GM12865 (cell line): ENCODE results near the gene PKM.

ENCODE experiments used
- DNase-seq: peaks from one replicate; pipeline ENCODE4 v3.0.0; 2010; ENCODE audit warnings: low read depth
- H3K4me3 ChIP-seq: 2 replicates; pipeline ENCODE4 v1.5.1; 2011; ENCODE audit warnings: mild to moderate bottlenecking, low read depth, low read length, control low read depth
- TF ChIP-seq, protein P1 (sequence below): IDR thresholded peaks from 2 replicates; pipeline ENCODE4 v1.5.1; 2011; ENCODE audit warnings: low read length, control low read depth, low read depth, inconsistent platforms; ENCODE audit not compliant: insufficient read depth; ENCODE audit errors: missing control alignments

PKM gene

DNA sequence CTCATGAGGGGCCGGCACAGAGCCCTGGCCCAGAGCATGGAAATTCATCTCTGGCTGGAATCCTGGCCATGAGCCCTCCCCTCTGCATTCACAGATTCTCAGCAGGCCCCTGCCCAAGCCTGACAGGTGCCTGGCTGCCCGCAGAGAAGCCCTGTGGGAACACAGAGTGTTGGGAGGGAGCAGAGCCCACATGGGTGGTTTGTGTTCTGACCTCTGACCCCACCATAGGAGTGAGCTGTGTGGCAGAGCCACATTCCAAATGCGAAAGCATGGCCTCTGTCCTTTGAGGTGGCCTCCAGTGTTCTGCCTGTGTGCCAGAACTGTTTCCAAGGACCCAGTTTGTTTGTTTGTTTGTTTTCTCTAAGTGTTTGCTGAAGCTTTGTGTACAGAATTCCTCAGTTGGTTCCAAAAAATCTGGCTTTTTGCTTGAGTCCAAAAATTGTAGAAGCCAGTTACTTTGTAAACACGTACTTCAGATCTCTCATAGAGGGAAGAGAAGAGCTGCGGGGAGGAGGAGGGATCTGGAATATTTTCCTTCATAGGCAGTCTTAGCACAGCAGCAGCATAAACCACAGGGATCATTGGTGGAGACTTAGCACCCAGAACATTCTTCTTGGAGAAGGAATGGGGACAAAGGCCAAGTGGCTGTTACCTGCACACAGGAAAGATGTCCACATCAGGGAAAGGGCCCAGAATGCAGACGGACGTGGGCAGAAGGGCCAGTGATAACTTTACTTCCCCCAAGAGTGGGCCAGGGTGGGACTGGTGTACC is 69.4 kb downstream of the PKM start:
- TF ChIP-seq, protein P1, sequence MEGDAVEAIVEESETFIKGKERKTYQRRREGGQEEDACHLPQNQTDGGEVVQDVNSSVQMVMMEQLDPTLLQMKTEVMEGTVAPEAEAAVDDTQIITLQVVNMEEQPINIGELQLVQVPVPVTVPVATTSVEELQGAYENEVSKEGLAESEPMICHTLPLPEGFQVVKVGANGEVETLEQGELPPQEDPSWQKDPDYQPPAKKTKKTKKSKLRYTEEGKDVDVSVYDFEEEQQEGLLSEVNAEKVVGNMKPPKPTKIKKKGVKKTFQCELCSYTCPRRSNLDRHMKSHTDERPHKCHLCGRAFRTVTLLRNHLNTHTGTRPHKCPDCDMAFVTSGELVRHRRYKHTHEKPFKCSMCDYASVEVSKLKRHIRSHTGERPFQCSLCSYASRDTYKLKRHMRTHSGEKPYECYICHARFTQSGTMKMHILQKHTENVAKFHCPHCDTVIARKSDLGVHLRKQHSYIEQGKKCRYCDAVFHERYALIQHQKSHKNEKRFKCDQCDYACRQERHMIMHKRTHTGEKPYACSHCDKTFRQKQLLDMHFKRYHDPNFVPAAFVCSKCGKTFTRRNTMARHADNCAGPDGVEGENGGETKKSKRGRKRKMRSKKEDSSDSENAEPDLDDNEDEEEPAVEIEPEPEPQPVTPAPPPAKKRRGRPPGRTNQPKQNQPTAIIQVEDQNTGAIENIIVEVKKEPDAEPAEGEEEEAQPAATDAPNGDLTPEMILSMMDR, result no peak
- no peak for DNase-seq
- no peak overlapping the region for H3K4me3 ChIP-seq

DNA sequence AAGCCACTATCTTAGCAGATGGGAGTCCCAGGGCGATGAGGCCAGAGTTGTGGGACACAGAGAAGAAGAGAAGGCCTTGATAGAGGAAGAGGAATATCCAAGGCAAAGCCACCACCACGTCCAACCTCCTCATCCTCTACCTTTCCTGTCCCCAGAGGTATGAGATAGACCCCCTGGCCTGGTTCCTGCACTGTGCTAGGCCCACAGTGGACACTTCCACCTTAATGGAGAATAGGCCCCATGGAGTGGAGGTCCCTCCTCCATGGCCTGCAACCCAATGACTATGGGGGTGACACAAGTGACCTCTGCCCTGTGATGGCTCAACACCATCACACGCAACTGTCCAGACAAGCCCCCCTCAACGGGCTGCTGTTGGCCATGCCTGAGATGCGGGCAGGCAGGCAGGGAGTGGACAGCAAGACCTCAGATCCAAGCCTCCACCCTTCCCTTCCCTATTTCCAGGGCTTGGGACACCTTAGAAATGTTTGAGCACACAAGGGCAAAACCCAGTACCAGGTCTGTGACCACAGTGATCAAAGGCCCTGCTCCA is 70.2 kb downstream of the PKM start:
- H3K4me3 ChIP-seq, result no peak overlapping the region
- TF ChIP-seq, protein P1, result no peak
- DNase-seq, result no peak

DNA sequence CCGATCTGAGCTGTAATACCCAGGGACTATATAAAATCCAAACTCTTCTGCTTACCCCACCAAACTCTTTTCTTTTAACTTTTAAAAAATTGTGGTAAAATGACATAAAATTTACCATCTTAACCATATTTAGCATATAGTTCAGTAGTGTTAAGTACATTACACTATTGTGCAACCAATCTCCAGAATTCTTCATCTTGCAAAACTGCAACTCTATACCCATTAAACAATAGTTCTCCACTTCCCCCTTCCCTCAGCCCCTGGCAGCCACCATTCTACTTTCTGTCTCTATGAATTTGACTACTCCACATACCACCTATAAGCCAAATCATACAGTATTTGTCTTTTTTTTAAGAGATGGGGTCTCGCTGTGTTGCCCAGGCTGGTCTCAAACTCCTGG is 74.1 kb downstream of the PKM start:
- H3K4me3 ChIP-seq, result no peak overlapping the region
- TF ChIP-seq, protein P1, result no peak
- no peak for DNase-seq

DNA sequence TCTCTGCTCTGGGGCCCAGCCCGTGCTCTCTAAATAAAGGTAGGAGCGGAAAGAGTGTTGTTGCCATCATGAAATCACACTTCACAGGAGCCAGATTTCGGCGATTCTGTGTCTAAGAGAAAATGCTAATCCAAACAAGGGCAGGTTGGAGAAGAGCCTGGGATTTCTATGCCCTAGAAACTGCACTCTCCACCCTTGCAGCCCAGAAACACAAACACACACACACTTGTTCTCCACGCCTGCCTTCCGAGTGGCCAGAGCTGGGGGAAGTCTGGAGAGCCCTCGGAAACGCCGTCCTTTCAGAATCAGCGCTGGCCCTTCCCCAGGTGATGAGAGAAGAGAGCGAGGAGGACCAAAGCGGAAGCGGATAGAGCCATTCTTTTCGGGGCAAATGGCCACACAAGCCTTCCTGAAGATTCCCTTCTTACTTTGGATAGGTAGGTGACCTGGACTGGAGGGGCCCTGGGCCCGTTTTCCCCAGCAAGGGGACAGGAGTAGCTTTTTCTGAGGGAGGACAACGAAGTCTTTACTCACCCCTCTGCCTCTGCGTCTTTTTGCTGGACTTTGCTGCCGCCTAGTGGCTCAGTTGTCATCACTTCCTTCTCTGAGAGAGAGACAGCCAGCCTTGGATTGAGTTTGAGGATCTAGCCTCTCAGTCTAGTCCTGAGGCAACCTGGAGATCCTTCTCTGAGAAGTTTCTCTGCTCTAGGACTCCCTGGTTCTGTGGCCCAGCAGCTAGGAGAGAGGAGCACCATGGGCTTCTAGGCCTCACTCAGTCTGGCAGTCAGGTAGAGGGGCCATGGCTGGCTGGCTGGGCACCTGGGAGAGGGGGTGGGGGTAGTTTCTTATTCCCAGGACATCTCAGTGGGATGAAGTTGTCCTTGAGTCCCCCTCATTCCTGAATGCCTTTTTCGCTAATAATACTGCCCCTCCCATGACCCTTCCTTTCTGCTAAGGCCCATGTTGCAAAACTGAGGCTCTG is 75.1 kb downstream of the PKM start:
- H3K4me3 ChIP-seq, result peak overlapping the region; percentile 22; the same call in 1 of the 2 replicates
- TF ChIP-seq, protein P1, result peak; percentile 97

DNA sequence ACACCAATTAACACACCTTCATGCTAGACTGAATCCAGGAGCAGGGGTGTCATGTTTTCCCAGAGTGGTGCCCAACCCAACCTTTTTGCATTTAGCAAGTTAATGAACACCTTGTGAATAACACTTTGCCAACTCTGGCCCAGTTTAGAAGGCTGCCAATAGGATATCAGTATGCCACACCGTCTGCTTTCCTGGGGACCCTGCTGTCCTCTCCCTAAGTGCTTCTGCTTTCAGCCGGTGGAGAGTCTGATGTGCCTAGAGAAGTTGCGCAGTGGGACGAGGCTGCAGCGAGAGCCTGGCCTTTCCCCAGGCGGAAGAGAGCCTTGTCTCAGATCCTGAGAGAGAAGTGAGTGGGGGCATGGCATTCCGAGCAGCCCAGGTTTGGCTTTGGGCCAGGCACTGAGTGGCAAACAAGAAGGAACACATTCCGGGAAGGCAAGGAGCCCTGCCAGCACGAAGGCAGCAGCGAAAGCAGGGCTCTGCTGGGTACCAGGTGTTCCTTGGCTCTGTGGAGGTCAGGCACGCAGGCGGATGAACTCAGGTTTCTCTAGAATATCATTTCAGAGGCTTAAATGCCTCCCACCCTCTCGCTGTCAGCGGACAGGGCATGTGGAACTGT is 75.9 kb downstream of the PKM start:
- TF ChIP-seq, protein P1, result no peak
- H3K4me3 ChIP-seq, result no peak overlapping the region
- no peak for DNase-seq

More for the DNA sequence above, 75.1 kb downstream of the PKM start:
- peak; percentile 84 for DNase-seq

DNA sequence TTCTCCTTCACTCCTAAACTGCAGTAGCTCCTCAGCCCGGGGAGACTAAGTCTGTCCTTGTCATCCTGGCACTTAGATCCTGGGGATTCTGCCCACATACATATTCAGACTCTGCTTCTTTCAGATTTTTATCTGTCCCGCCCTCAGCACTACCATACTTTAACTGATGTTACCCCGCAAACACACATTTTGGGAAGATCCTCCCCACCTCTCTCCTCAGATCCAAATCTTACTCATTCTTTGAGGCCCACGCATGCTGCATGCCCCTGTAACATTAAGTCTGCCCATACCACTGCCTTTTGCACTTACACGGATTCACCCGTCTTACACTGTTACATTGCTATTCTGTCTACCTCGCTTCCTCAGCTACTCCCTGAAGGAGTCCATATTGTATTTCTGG is 76.7 kb downstream of the PKM start:
- TF ChIP-seq, protein P1, result no peak
- DNase-seq, result no peak
- no peak overlapping the region for H3K4me3 ChIP-seq
